ENCODE measurements around the gene LARP4B. TPM values are rescaled to one million over a fixed set of nuclear protein-coding genes. Genes with fewer than 3 reads are reported as not detected.

The LARP4B gene
- total and polyA plus RNA-seq, 2 donors (not counting 3 experiments of a cell fraction or from before 2014, with no cell fraction given): 27.4 to 101 TPM

DNA sequence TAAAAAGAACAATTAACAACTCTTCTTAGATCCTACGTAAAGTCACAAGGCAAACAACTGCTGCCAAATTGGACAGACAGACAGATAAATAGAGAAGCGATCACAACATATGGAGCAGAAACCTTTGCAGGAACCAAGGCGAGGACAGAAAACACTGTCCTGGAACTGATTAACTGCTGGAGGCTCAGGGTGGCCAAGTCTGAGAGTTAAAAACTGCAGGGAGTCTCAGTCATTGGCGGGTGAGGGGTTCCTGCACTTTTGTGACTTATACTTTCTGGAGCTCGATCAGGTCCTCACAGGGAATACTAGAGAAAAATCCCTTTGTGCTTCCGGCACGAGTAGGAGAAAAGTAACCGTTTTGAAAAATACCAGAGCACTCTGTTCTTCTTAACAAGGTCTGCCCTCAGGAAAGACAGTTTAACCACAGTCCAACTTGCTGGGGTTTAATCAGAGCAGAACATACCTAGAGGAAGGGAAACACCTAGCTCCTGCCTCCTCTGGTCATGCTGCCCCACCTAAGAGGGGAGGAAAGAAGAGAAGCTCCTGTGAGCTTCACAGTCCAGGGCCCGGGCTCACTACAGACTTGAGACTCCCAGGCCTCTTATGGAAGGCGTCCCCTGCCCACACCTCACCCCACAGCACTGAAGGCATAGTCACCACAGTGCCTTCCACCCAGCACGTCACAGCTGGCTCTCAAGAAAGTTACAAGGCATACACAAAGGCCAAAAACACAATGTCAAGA, 74.9 kb downstream of the LARP4B start:
- BruUV-seq (replicated peaks): no TSS peak
- Histone ChIP-seq H3K9me3 (replicated peaks; ENCODE audit: control insufficient read depth, insufficient read depth, low read length) (no peaks in the 10 kb centered on the region), H2AFZ (ENCODE audit: low read depth, low read length) (no peak overlapping the region), H4K20me1 (replicated peaks; ENCODE audit: control insufficient read depth, extremely low read depth, insufficient read depth, low read length) (no peaks in the 10 kb centered on the region), H3K9me1 (replicated peaks; ENCODE audit: control insufficient read depth, extremely low read depth, insufficient read depth, low read length) (no peaks in the 10 kb centered on the region), H3K27ac (ENCODE audit: insufficient read depth, low read depth, low read length) (no peak overlapping the region), H3K79me2 (ENCODE audit: control insufficient read depth, insufficient read depth, low read length) (peaks cover 53% of the 10 kb centered on the region), H3K9ac (replicated peaks; ENCODE audit: extremely low read depth, insufficient read depth, low read length) (no peak overlapping the region), H3K4me2 (ENCODE audit: insufficient read depth, low read length) (no peak overlapping the region), H3K4me3 (replicated peaks in 1 of 3; ENCODE audit: insufficient read depth in 1 of 3, low read depth in 1 of 3, low read length in 3 of 3) (no peak overlapping the region), H3K27me3 (ENCODE audit: control insufficient read depth in 2 of 2, insufficient read depth in 2 of 2, low read length in 2 of 2) (no peaks in the 10 kb centered on the region), H3K4me1 (ENCODE audit: control insufficient read depth, extremely low read depth, insufficient read depth, low read length) (no peaks in the 10 kb centered on the region), H3K36me3 (ENCODE audit: control insufficient read depth in 2 of 2, extremely low read depth in 1 of 2, insufficient read depth in 2 of 2, low read length in 2 of 2) (peaks cover 0 to 2% of the 10 kb centered on the region in 2 experiments)
- ChIA-PET POLR2A (no interaction called here), CTCF (interaction anchor here (1.1 kb wide), 1 partner anchor 9 kb away, joined by 4 read pairs; no protein-coding TSS in a partner anchor)
- dilution Hi-C loops (cut with MboI; ENCODE audit: extremely low pct_ligation_motif_present, low sequenced_read_pairs): no loop called here
- no peak for FAIRE-seq
- intact Hi-C loops (cut with micrococcal nuclease): no loop called here
- TF ChIP-seq POLR2AphosphoS5 (IDR thresholded peaks at IDR 0.05; ENCODE audit: insufficient read depth, low read depth, low read length) (no peak), EZH2 (IDR thresholded peaks at IDR 0.05; ENCODE audit: borderline replicate concordance, low read depth, low read length, severe bottlenecking) (no peak), GATA2 (IDR thresholded peaks at IDR 0.05; ENCODE audit: insufficient read depth, insufficient read length, low read depth, low read length) (no peak), FOS (IDR thresholded peaks at IDR 0.05; ENCODE audit: borderline replicate concordance, insufficient read depth, low read length) (no peak), CTCF (IDR thresholded peaks at IDR 0.05; ENCODE audit: extremely low read depth in 1 of 2, insufficient read depth in 1 of 2, low read depth in 1 of 2, low read length in 2 of 2) (no peak), MYC (IDR thresholded peaks at IDR 0.05; ENCODE audit: low read depth, low read length) (no peak), MAX (IDR thresholded peaks at IDR 0.05; ENCODE audit: insufficient read depth, insufficient read length) (no peak), POLR2A (IDR thresholded peaks at IDR 0.05; ENCODE audit: low read depth, low read length) (no peak), JUN (IDR thresholded peaks at IDR 0.05; ENCODE audit: borderline replicate concordance, insufficient read depth, insufficient read length, low read depth) (no peak)
- no peak for DNase-seq (ENCODE audit: low read depth, low spot score)

Data from endothelial cell of umbilical vein (primary cell).